HepG2 (cell line): ENCODE results near the gene CDK6. TPM values are rescaled to one million over a fixed set of nuclear protein-coding genes. Genes with fewer than 3 reads are reported as not detected.
A peak's percentile ranks its signal among the peaks of the same experiment; 100 is the strongest.

Experiments used
- AKNA ChIP-seq: sonication (generic); formaldehyde crosslinking; IDR thresholded peaks from 2 replicates; pipeline ENCODE4 v1.4.0; 2020; ENCODE audit warnings: missing genetic modification reagents, borderline replicate concordance
- ATF6 ChIP-seq: sonication (generic); formaldehyde crosslinking; conservative IDR thresholded peaks from 2 replicates; pipeline ENCODE4 v1.4.0; 2020; ENCODE audit warnings: missing genetic modification reagents
- ATM ChIP-seq: fragments of 450-650 bp; IDR thresholded peaks from 2 replicates; pipeline ENCODE4 v1.7.1; 2017; ENCODE audit warnings: mild to moderate bottlenecking, borderline replicate concordance
- CEBPG ChIP-seq: IDR thresholded peaks from 2 replicates; pipeline ENCODE4 v1.6.1; 2016
- ETS1 ChIP-seq: sonication (generic); formaldehyde crosslinking; IDR thresholded peaks from 2 replicates; pipeline ENCODE4 v1.4.0; 2020; ENCODE audit warnings: missing genetic modification reagents
- FOXA3 ChIP-seq: IDR thresholded peaks from 2 replicates; pipeline ENCODE4 v1.6.1; 2016; ENCODE audit warnings: missing genetic modification reagents, missing compliant biosample characterization
- GATAD2A ChIP-seq: IDR thresholded peaks from 2 replicates; pipeline ENCODE4 v1.6.1; 2016
- SMC3 ChIP-seq: IDR thresholded peaks from 2 replicates; pipeline ENCODE4 v1.6.1; 2011; ENCODE audit warnings: low read length, improper control_type of control experiment
- SNAPC5 ChIP-seq: sonication (generic); formaldehyde crosslinking; IDR thresholded peaks from 2 replicates; pipeline ENCODE4 v1.8.1; 2023; ENCODE audit warnings: mild to moderate bottlenecking, missing genetic modification reagents, borderline replicate concordance
- YEATS4 ChIP-seq: sonication (generic); formaldehyde crosslinking; IDR thresholded peaks from 2 replicates; pipeline ENCODE4 v1.4.0; 2020; ENCODE audit warnings: missing genetic modification reagents, borderline replicate concordance
- ZBTB42 ChIP-seq: sonication (generic); formaldehyde crosslinking; IDR thresholded peaks from 2 replicates; pipeline ENCODE4 v1.5.0; 2020; ENCODE audit warnings: mild to moderate bottlenecking, missing genetic modification reagents
- ZFP37 ChIP-seq: sonication (generic); formaldehyde crosslinking; IDR thresholded peaks from 2 replicates; pipeline ENCODE4 v1.4.0; 2020; ENCODE audit warnings: missing genetic modification reagents, borderline replicate concordance
- ZKSCAN8 ChIP-seq: IDR thresholded peaks from 2 replicates; pipeline ENCODE4 v1.6.1; 2016; ENCODE audit warnings: borderline replicate concordance, missing genetic modification reagents, missing compliant biosample characterization
- ZNF18 ChIP-seq: sonication (generic); formaldehyde crosslinking; IDR thresholded peaks from 2 replicates; pipeline ENCODE4 v1.8.0; 2022; ENCODE audit warnings: mild to moderate bottlenecking, missing genetic modification reagents; ENCODE audit not compliant: insufficient replicate concordance
- ZNF331 ChIP-seq: sonication (generic); formaldehyde crosslinking; IDR thresholded peaks from 2 replicates; pipeline ENCODE4 v1.4.0; 2020; ENCODE audit warnings: missing genetic modification reagents
- ZNF512 ChIP-seq: sonication (generic); formaldehyde crosslinking; IDR thresholded peaks from 2 replicates; pipeline ENCODE4 v1.4.0; 2020; ENCODE audit warnings: mild to moderate bottlenecking, missing genetic modification reagents
- ZNF761 ChIP-seq: sonication (generic); formaldehyde crosslinking; conservative IDR thresholded peaks from 2 replicates; pipeline ENCODE4 v1.4.0; 2020; ENCODE audit warnings: mild to moderate bottlenecking, missing genetic modification reagents
- polyA plus RNA-seq, 8 experiments: library from polyadenylated mRNA; depleted of rRNA in 3 of 8; stranded (reverse) in 7 of 8; unstranded in 1 of 8; fragments of >200 nt; fragmentation: Illumina TruSeq in 4 of 8; extraction: Trizol in 4 of 8; gene quantifications; 2 replicates each; pipeline versions ENCODE4 v1.2.1 to v1.2.3, GENCODE V29; 2011 to 2016; ENCODE audit warnings: low read depth in 4 of 8, missing spikeins in 1 of 8, mixed read lengths in 1 of 8; ENCODE audit not compliant: insufficient read depth in 1 of 8
- total RNA-seq, 5 experiments: library from RNA; depleted of rRNA; stranded (reverse); fragments of >200 nt; fragmentation: Illumina TruSeq; extraction: Trizol; gene quantifications; 2 replicates each; pipeline ENCODE4 v1.2.3, GENCODE V29; 2016; ENCODE audit warnings: low read depth in 1 of 5

Gene CDK6
- total and polyA plus RNA-seq, 2 of the 13 experiments (the other 11 are each of a cell fraction or from before 2014, with no cell fraction given) = 34.6 to 90.8 TPM

GRCh38 chr7:92751902-92752901 is 84.2 kb downstream of the CDK6 start (continued):
- TF ChIP-seq ETS1 (CRISPR knock-in tag) = no peak
- no peak for TF ChIP-seq ZBTB42 (CRISPR knock-in tag)
- TF ChIP-seq ZKSCAN8 = peak; percentile 80; the same call in 1 of the 2 replicates
- no peak for TF ChIP-seq ATF6
- no peak for TF ChIP-seq YEATS4
- no peak for TF ChIP-seq SNAPC5 (CRISPR knock-in tag)
- TF ChIP-seq AKNA (CRISPR knock-in tag) = no peak
- TF ChIP-seq SMC3 = peak; percentile 4; the same call in 1 of the 2 replicates
- no peak for TF ChIP-seq ATM
- TF ChIP-seq FOXA3 = peak; percentile 99
- peak; percentile 74; the same call in 1 of the 2 replicates for TF ChIP-seq ZNF331 (CRISPR knock-in tag)
- TF ChIP-seq ZNF761 (CRISPR knock-in tag) = no peak
- TF ChIP-seq GATAD2A (CRISPR knock-in tag) = peak; percentile 94
- TF ChIP-seq ZFP37 (CRISPR knock-in tag) = no peak
- no peak for TF ChIP-seq ZNF512
- TF ChIP-seq CEBPG (CRISPR knock-in tag) = peak; percentile 69
- no peak for TF ChIP-seq ZNF18 (CRISPR knock-in tag)
